Fibroblast of lung (primary cell): ENCODE measurements around the gene IL1RAPL2. TPM values are rescaled to one million over a fixed set of nuclear protein-coding genes. Genes with fewer than 3 reads are reported as not detected.

Experiments used
- DNase-seq, 2 donors: peaks; one replicate each; pipeline versions ENCODE4 v3.0.0 to v3.0.0-alpha.2; 2010; ENCODE audit warnings: low read depth in 2 of 2
- H2AFZ ChIP-seq: 2 replicates; pipeline ENCODE4 v1.5.1; 2012; ENCODE audit warnings: low read length, control low read depth, inconsistent platforms
- H3K27ac ChIP-seq: 2 replicates; pipeline ENCODE4 v1.5.1; 2011; ENCODE audit warnings: low read length, control low read depth; ENCODE audit not compliant: insufficient read depth
- H3K27me3 ChIP-seq: 2 replicates; pipeline ENCODE4 v1.5.1; 2011; ENCODE audit warnings: mild to moderate bottlenecking, low read length; ENCODE audit not compliant: control insufficient read depth, insufficient read depth
- H3K36me3 ChIP-seq: 2 replicates; pipeline ENCODE4 v1.5.1; 2011; ENCODE audit warnings: low read length; ENCODE audit not compliant: control insufficient read depth, insufficient read depth
- H3K4me1 ChIP-seq: 2 replicates; pipeline ENCODE4 v1.5.1; 2011; ENCODE audit warnings: low read length; ENCODE audit not compliant: control insufficient read depth, insufficient read depth; ENCODE audit errors: extremely low read depth
- H3K4me2 ChIP-seq: 2 replicates; pipeline ENCODE4 v1.5.1; 2011; ENCODE audit warnings: low read length, control low read depth; ENCODE audit not compliant: insufficient read depth; ENCODE audit errors: extremely low read depth
- H3K4me3 ChIP-seq, 4 experiments: fragments of 200-600 bp in 1 of 4; sonication (generic) in 1 of 4; replicated peaks in 1 of 4; 2 replicates each; pipeline ENCODE4 v1.5.1; 2011 to 2016; ENCODE audit warnings: low read length in 4 of 4, low read depth in 3 of 4, mild to moderate bottlenecking in 3 of 4, control low read depth in 2 of 4, inconsistent platforms in 1 of 4, mixed read lengths in 1 of 4; ENCODE audit not compliant: insufficient read depth in 1 of 4; ENCODE audit errors: control extremely low read depth in 1 of 4
- H3K79me2 ChIP-seq: 2 replicates; pipeline ENCODE4 v1.5.1; 2012; ENCODE audit warnings: mild to moderate bottlenecking, low read length, inconsistent platforms; ENCODE audit not compliant: control insufficient read depth, insufficient read depth
- H3K9ac ChIP-seq: 2 replicates; pipeline ENCODE4 v1.5.1; 2011; ENCODE audit warnings: mild to moderate bottlenecking, low read length, control low read depth; ENCODE audit not compliant: insufficient read depth
- H3K9me3 ChIP-seq: 2 replicates; pipeline ENCODE4 v1.5.1; 2012; ENCODE audit warnings: low read depth, low read length; ENCODE audit not compliant: control insufficient read depth, insufficient read depth
- H4K20me1 ChIP-seq: 2 replicates; pipeline ENCODE4 v1.5.1; 2011; ENCODE audit warnings: low read length; ENCODE audit not compliant: control insufficient read depth, insufficient read depth; ENCODE audit errors: extremely low read depth
- EZH2 ChIP-seq: IDR thresholded peaks from 2 replicates; pipeline ENCODE4 v1.5.1; 2012; ENCODE audit warnings: low read length, control low read depth, mild to moderate bottlenecking; ENCODE audit errors: missing control alignments
- polyA plus RNA-seq, 2 donors: library from polyadenylated mRNA; depleted of rRNA in 1 of 2; stranded (reverse) in 1 of 2; unstranded in 1 of 2; fragments of >200 nt; gene quantifications; 2 replicates each; pipeline ENCODE4 v1.2.1, GENCODE V29; 2011 to 2012; ENCODE audit warnings: missing spikeins in 1 of 2
- total RNA-seq: library from RNA; depleted of rRNA; stranded (reverse); fragments of >200 nt; gene quantifications from 2 replicates; pipeline ENCODE4 v1.2.1, GENCODE V29; 2014
- TF ChIP-seq, protein P1 (sequence below), 2 donors: IDR thresholded peaks in 1 of 2; conservative IDR thresholded peaks in 1 of 2; 1 replicate in 1 of 2; 2 replicates in 1 of 2; pipeline ENCODE4 v1.5.1; 2011 to 2012; ENCODE audit warnings: low read length in 2 of 2, control low read depth in 1 of 2, inconsistent platforms in 1 of 2, low read depth in 1 of 2, mild to moderate bottlenecking in 1 of 2

The IL1RAPL2 gene
- total and polyA plus RNA-seq, 2 donors (not counting 1 experiment from before 2014, with no cell fraction given) = 0.22 TPM; not detected in 1

DNA sequence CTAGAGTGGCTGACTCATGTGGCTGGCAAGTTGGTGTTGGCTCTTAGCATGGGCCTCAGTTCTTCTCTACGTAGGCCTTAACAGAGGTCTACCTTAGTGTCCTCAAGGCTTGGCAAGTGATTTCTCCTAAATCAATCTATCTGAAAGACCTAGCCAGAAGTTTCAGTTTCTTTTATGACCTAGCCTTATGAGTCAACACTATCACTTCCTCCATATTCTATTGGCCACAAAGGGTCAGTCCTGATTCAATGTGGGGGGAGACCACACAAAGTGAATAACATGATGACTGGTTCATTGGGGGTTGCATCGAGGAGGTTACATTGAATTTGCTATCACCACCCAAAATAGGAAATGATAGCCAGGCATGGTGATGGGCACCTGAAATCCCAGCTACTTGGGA, 1250.5 kb downstream of the IL1RAPL2 start:
- Histone ChIP-seq H3K79me2 (no peaks in the 10 kb centered on the region), H3K27ac (no peak overlapping the region), H3K27me3 (no peaks in the 10 kb centered on the region), H3K4me2 (no peak overlapping the region), H3K36me3 (no peaks in the 10 kb centered on the region), H2AFZ (no peak overlapping the region), H3K4me1 (no peaks in the 10 kb centered on the region), H3K4me3 (no peak overlapping the region), H3K9ac (no peak overlapping the region), H3K9me3 (no peaks in the 10 kb centered on the region), H4K20me1 (no peaks in the 10 kb centered on the region)
- TF ChIP-seq, protein P1, sequence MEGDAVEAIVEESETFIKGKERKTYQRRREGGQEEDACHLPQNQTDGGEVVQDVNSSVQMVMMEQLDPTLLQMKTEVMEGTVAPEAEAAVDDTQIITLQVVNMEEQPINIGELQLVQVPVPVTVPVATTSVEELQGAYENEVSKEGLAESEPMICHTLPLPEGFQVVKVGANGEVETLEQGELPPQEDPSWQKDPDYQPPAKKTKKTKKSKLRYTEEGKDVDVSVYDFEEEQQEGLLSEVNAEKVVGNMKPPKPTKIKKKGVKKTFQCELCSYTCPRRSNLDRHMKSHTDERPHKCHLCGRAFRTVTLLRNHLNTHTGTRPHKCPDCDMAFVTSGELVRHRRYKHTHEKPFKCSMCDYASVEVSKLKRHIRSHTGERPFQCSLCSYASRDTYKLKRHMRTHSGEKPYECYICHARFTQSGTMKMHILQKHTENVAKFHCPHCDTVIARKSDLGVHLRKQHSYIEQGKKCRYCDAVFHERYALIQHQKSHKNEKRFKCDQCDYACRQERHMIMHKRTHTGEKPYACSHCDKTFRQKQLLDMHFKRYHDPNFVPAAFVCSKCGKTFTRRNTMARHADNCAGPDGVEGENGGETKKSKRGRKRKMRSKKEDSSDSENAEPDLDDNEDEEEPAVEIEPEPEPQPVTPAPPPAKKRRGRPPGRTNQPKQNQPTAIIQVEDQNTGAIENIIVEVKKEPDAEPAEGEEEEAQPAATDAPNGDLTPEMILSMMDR (conservative IDR thresholded peaks at IDR 0.05 in 1 of 2, IDR thresholded peaks at IDR 0.05 in 1 of 2; ENCODE audit: low read depth in 1 of 2, low read length in 2 of 2) = no peak
- TF ChIP-seq EZH2 = no peak
- no peak for DNase-seq
